Psoas muscle (tissue), 8 donors: ENCODE results near the gene CMSS1. TPM values are rescaled to one million over a fixed set of nuclear protein-coding genes. Genes with fewer than 3 reads are reported as not detected.

Experiments
- ATAC-seq, 4 donors: fragments of 200-7000 bp; cut with Tn5 transposase; one replicate each; pipeline ENCODE4 v1.9.1; 2020; ENCODE audit warnings: moderate library complexity in 3 of 4, mild to moderate bottlenecking in 2 of 4
- DNase-seq, 2 donors: peaks; one replicate each; pipeline ENCODE4 v3.0.0-alpha.2; 2020
- H3K27ac ChIP-seq: fragments of 200-600 bp; one replicate; pipeline ENCODE4 v1.8.0; 2022
- H3K27me3 ChIP-seq, 3 donors: fragments of 200-600 bp in 1 of 3; one replicate each; pipeline versions ENCODE4 v1.6.1 to v1.8.0; 2013 to 2022; ENCODE audit warnings: low read length in 2 of 3, mild to moderate bottlenecking in 2 of 3, moderate library complexity in 1 of 3; ENCODE audit not compliant: insufficient read depth in 3 of 3
- H3K36me3 ChIP-seq, 2 donors: fragments of 200-600 bp in 1 of 2; one replicate each; pipeline versions ENCODE4 v1.6.1 to v1.8.0; 2013 to 2022; ENCODE audit warnings: low read depth in 1 of 2, mild to moderate bottlenecking in 1 of 2, moderate library complexity in 1 of 2; ENCODE audit not compliant: insufficient read depth in 1 of 2
- H3K4me1 ChIP-seq: fragments of 200-600 bp; one replicate; pipeline ENCODE4 v1.8.0; 2022
- H3K4me3 ChIP-seq: fragments of 200-600 bp; one replicate; pipeline ENCODE4 v1.8.0; 2022; ENCODE audit warnings: mild to moderate bottlenecking
- H3K9me3 ChIP-seq: fragments of 200-600 bp; one replicate; pipeline ENCODE4 v1.8.0; 2022
- WGBS, 3 donors: extraction: QIAGEN DNeasy Blood & Tissue Kit; methylation state at CpG; one replicate each; pipeline versions ENCODE4 v1.1.6 to v1.1.7; 2013; 5-methylcytosine and 5-hydroxymethylcytosine counted together
- intact Hi-C, 2 donors: fragments of 100-400 bp; cut with DNase I; formaldehyde crosslinking; loops; one replicate each; pipeline versions ENCODE4 v1.11.0 to v1.14.2; 2022
- polyA plus RNA-seq, 3 donors: library from polyadenylated mRNA; stranded (reverse); fragments of 200-250 nt; gene quantifications; one replicate each; pipeline ENCODE4 v1.2.3, GENCODE V29; 2013
- total RNA-seq, 4 donors: library from RNA; stranded (reverse); fragmentation: NEBNext Ultra II Directional in 2 of 4; extraction: Animal tissue kit (Norgen Biotek cat#: 25700) in 2 of 4; gene quantifications; one replicate each; pipeline versions ENCODE4 v1.2.1 to v1.2.4, GENCODE V29; 2021 to 2023
- TF ChIP-seq, protein P1 (sequence below): fragments of 200-600 bp; IDR thresholded peaks from one replicate; pipeline ENCODE4 v1.8.0; 2022; ENCODE audit warnings: antibody characterized with exemption
- donor health status: healthy with polysubstance abuse.
- donor health status: DM: no; HTN: no; CAD: no; lungs with moderate emphysema.
- donor health status: Bipolar disorder and iron deficiency.
- donor health status: healthy.
- donor health status: DM: yes; HTN: yes; CAD: no.
- donor health status: DM: no; HTN: no; CAD: no.
- donor health status: DM: no; HTN: no; CAD: no.
- donor health status: DM: yes; HTN: yes; CAD: no.

CMSS1 gene
- total and polyA plus RNA-seq, 7 donors: 18.4 to 174 (median 58.8) TPM

DNA sequence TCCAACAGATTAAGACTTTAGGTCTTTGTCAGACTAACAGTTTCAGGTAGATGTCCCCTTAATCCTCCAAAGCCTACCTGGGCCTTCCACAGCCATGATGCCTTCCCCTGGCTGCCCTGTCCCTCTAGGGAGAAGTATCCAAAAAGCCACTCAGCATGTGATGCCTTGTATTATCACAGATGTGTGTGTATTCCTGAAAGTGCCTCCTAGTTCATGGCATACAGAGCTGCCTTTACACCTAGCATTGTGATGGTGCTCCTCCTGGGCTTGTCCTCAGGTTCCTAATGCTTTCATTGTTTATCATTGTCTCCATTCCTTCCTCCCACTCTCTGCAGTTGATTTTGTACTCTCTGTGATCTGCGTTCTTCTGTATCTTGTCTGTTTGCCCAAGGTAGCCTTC, 43.6 kb downstream of the CMSS1 start:
- peak overlapping the region; percentile 56 for H3K27ac ChIP-seq
- ATAC-seq: peak in 1 of 4 donors; percentile 23
- no peaks in the 10 kb centered on the region for H3K9me3 ChIP-seq
- intact Hi-C loops: no loop called here
- peaks cover 3 to 59% of the 10 kb centered on the region in 2 donors for H3K36me3 ChIP-seq
- no peaks in the 10 kb centered on the region for H3K27me3 ChIP-seq
- WGBS, 3 donors: 83 to 96% (median 90%) methylated on average over 1 of the region's 1 CpG
- TF ChIP-seq, protein P1, sequence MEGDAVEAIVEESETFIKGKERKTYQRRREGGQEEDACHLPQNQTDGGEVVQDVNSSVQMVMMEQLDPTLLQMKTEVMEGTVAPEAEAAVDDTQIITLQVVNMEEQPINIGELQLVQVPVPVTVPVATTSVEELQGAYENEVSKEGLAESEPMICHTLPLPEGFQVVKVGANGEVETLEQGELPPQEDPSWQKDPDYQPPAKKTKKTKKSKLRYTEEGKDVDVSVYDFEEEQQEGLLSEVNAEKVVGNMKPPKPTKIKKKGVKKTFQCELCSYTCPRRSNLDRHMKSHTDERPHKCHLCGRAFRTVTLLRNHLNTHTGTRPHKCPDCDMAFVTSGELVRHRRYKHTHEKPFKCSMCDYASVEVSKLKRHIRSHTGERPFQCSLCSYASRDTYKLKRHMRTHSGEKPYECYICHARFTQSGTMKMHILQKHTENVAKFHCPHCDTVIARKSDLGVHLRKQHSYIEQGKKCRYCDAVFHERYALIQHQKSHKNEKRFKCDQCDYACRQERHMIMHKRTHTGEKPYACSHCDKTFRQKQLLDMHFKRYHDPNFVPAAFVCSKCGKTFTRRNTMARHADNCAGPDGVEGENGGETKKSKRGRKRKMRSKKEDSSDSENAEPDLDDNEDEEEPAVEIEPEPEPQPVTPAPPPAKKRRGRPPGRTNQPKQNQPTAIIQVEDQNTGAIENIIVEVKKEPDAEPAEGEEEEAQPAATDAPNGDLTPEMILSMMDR: no peak
- no peak for DNase-seq
- peaks cover 53% of the 10 kb centered on the region for H3K4me1 ChIP-seq
- H3K4me3 ChIP-seq: no peak overlapping the region

DNA sequence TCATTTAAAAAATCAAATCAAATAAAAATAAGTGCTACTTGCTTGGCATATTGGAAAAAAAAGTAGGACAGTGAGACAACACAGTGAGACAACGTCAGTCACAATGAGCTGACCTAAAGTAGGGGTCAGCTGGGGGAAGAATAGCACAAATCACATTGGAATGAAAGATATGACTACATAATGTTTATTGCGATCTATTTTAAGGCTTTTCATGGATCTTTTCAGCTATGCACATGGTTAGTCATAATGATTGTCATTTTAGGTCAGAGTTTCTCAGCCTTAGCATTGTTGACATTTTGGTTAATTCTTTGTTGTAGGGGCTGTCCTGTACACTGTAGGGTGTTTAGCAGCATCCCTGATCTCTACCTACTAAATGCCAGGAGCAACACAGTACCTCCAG, 44.5 kb downstream of the CMSS1 start:
- WGBS, 3 donors: 38 to 54% (median 47%) methylated on average over 2 of the region's 2 CpGs
- Histone ChIP-seq H3K4me3 (no peak overlapping the region), H3K27ac (peak overlapping the region; percentile 56), H3K4me1 (peaks cover 54% of the 10 kb centered on the region), H3K9me3 (no peaks in the 10 kb centered on the region), H3K27me3 (no peaks in the 10 kb centered on the region), H3K36me3 (peaks cover 3 to 55% of the 10 kb centered on the region in 2 donors)
- TF ChIP-seq, protein P1: no peak
- ATAC-seq (peak in 3 of 4 donors; percentile 41 to 44 (median 43)), DNase-seq (no peak)
- intact Hi-C loops: no loop called here

DNA sequence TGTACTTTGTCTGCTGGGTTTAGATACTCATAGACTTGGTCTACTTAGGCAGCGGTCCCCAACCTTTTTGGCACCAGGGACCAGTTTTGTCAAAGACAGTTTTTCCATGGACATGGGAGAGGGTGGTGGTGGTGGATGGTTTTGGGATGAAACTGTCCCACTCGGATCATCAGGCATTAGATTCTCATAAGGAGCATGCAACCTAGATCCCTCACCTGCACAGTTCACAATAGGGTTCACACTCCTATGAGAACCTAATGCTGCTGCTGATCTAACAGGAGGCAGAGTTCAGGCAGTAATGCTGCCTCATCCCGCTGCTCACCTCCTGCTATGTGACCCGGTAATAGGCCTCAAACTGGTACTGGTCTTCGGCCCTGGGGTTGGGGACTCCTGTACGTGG, 45.3 kb downstream of the CMSS1 start:
- Histone ChIP-seq H3K27me3 (no peaks in the 10 kb centered on the region), H3K4me3 (no peak overlapping the region), H3K9me3 (no peaks in the 10 kb centered on the region), H3K4me1 (peaks cover 59% of the 10 kb centered on the region), H3K36me3 (peaks cover 3 to 51% of the 10 kb centered on the region in 2 donors), H3K27ac (peak overlapping the region; percentile 27)
- 86 to 88% (median 87%) methylated on average over 6 of the region's 6 CpGs for WGBS, 3 donors
- TF ChIP-seq, protein P1: no peak
- intact Hi-C loops: no loop called here
- ATAC-seq: no peak
- DNase-seq: no peak

DNA sequence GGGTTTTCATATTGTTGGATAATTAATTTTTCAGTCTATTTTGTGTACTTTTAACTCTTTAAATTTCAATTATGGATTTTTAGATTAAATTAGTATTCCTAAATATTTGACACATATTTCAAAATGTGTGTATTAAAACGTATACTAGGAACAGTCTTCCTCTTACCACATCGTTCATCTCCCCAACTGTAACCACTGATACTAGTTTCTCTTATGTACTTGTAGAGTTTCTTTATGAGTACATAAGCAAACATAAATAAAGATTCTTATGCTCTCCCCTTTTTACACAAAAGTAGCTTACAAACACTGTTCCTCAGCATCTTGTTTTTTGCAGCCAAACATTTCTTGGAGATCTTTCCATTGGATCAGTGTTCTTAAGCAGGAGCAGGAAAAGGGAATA, 45.9 kb downstream of the CMSS1 start:
- H3K9me3 ChIP-seq: no peaks in the 10 kb centered on the region
- peaks cover 3 to 49% of the 10 kb centered on the region in 2 donors for H3K36me3 ChIP-seq
- intact Hi-C loops: no loop called here
- DNase-seq (no peak), ATAC-seq (no peak)
- H3K4me3 ChIP-seq: no peak overlapping the region
- peak overlapping the region; percentile 34 for H3K27ac ChIP-seq
- 85 to 91% (median 89%) methylated on average over 2 of the region's 2 CpGs for WGBS, 3 donors
- H3K27me3 ChIP-seq: no peaks in the 10 kb centered on the region
- TF ChIP-seq, protein P1: no peak
- peaks cover 63% of the 10 kb centered on the region for H3K4me1 ChIP-seq

DNA sequence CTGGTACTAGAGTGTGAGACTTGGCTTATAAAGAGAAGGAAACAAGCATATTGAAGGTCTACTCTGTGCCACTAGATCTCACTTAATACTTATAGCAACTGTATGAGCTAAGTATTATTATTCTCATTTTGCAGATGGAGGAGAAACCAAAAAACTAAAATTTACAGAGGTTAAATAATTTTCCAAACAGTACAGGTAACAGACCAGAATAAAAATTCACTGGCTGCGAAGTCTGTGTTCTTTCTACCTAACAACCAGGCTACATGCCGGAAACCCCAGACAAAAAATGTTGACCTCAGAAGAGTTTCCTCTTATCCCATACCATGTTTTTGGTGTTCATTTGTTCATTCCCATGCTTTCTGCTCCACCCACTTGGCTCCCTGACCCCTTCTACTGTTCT, 46.6 kb downstream of the CMSS1 start:
- Histone ChIP-seq H3K27me3 (no peaks in the 10 kb centered on the region), H3K9me3 (no peaks in the 10 kb centered on the region), H3K27ac (peak overlapping the region; percentile 34), H3K4me3 (no peak overlapping the region), H3K36me3 (peaks cover 3 to 47% of the 10 kb centered on the region in 2 donors), H3K4me1 (peaks cover 68% of the 10 kb centered on the region)
- ATAC-seq: no peak
- DNase-seq: no peak
- WGBS, 3 donors: 97 to 100% (median 98%) methylated on average over 2 of the region's 2 CpGs
- TF ChIP-seq, protein P1: no peak
- intact Hi-C loops: no loop called here
